ENCODE results near the gene DOK6. TPM values are rescaled to one million over a fixed set of nuclear protein-coding genes. Genes with fewer than 3 reads are reported as not detected.

Gene DOK6
- total and polyA plus RNA-seq, 10 of the 15 experiments (the other 5 are each of a cell fraction or from before 2014, with no cell fraction given) = 0.01 to 0.09 (median 0.04) TPM; not detected in 4

DNA sequence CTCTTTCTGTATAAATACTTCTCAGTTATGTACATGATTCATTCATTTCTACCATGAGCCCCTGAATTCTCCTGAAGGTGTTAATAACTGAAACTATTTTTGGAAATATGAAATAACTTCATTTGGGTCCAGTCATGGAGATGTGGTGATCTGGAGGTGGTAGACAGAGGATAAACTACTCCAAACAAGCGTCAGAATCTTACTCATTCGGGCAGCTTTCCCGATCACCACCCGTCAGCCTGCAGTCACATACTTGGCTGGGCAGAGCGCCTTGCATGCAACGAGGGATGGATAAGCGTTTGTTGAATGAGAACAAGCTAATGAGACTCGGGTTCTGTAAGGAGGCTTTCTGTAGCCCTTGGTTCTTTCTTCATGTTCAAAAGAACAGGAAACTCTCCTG, 324.3 kb downstream of the DOK6 start:
- Histone ChIP-seq H3K4me2 (ENCODE audit: control insufficient read depth, insufficient read depth) (no peak overlapping the region), H3K27me3 (replicated peaks in 1 of 2; ENCODE audit: control insufficient read depth in 2 of 2, insufficient read depth in 2 of 2, low read length in 1 of 2) (no peaks in the 10 kb centered on the region), H3K4me3 (no peak overlapping the region), H2AFZ (ENCODE audit: control insufficient read depth, low read depth, low read length) (no peak overlapping the region), H3K9ac (ENCODE audit: control insufficient read depth, insufficient read depth, low read length) (no peak overlapping the region), H3K79me2 (ENCODE audit: control insufficient read depth, insufficient read depth, low read length) (no peaks in the 10 kb centered on the region), H3K36me3 (ENCODE audit: control insufficient read depth in 2 of 2, insufficient read depth in 2 of 2, low read length in 1 of 2) (no peaks in the 10 kb centered on the region), H3K27ac (ENCODE audit: control insufficient read depth, insufficient read depth) (no peak overlapping the region), H4K20me1 (ENCODE audit: control insufficient read depth, insufficient read depth) (no peaks in the 10 kb centered on the region), H3K4me1 (ENCODE audit: control insufficient read depth, insufficient read depth, low read length) (no peaks in the 10 kb centered on the region), H3K9me3 (replicated peaks; ENCODE audit: control insufficient read depth, insufficient read depth, low read length) (no peaks in the 10 kb centered on the region)
- RAD21 ChIA-PET (ENCODE audit: unreplicated experiment) = no interaction called here
- POLR2A ChIA-PET = no interaction called here
- SMC1A ChIA-PET (ENCODE audit: uncharacterized antibody, unreplicated experiment) = no interaction called here
- intact Hi-C loops (cut with micrococcal nuclease; ENCODE audit: unreplicated experiment) = no loop called here
- DNase-seq (ENCODE audit: low read depth, low spot score) (no peak), FAIRE-seq (no peak), ATAC-seq (no peak)
- TF ChIP-seq ATF7 (IDR thresholded peaks at IDR 0.05; ENCODE audit: low read depth) = no peak
- TF ChIP-seq ZNF622 (IDR thresholded peaks at IDR 0.05) = no peak
- TF ChIP-seq, protein P1, sequence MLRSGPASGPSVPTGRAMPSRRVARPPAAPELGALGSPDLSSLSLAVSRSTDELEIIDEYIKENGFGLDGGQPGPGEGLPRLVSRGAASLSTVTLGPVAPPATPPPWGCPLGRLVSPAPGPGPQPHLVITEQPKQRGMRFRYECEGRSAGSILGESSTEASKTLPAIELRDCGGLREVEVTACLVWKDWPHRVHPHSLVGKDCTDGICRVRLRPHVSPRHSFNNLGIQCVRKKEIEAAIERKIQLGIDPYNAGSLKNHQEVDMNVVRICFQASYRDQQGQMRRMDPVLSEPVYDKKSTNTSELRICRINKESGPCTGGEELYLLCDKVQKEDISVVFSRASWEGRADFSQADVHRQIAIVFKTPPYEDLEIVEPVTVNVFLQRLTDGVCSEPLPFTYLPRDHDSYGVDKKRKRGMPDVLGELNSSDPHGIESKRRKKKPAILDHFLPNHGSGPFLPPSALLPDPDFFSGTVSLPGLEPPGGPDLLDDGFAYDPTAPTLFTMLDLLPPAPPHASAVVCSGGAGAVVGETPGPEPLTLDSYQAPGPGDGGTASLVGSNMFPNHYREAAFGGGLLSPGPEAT (IDR thresholded peaks at IDR 0.05; ENCODE audit: low read depth) = no peak
- TF ChIP-seq, protein P2, sequence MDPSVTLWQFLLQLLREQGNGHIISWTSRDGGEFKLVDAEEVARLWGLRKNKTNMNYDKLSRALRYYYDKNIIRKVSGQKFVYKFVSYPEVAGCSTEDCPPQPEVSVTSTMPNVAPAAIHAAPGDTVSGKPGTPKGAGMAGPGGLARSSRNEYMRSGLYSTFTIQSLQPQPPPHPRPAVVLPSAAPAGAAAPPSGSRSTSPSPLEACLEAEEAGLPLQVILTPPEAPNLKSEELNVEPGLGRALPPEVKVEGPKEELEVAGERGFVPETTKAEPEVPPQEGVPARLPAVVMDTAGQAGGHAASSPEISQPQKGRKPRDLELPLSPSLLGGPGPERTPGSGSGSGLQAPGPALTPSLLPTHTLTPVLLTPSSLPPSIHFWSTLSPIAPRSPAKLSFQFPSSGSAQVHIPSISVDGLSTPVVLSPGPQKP (IDR thresholded peaks at IDR 0.05; ENCODE audit: low read depth, low read length) = no peak
- in situ Hi-C loops (cut with MboI) = no loop called here
- no TSS peak for BruUV-seq (replicated peaks)
- 30% methylated on average over 8 of the region's 8 CpGs for WGBS (ENCODE audit: insufficient coverage, insufficient replicate concordance, low lambda C conversion rate, missing lambda C conversion rate)
- CTCF ChIA-PET = no interaction called here

DNA sequence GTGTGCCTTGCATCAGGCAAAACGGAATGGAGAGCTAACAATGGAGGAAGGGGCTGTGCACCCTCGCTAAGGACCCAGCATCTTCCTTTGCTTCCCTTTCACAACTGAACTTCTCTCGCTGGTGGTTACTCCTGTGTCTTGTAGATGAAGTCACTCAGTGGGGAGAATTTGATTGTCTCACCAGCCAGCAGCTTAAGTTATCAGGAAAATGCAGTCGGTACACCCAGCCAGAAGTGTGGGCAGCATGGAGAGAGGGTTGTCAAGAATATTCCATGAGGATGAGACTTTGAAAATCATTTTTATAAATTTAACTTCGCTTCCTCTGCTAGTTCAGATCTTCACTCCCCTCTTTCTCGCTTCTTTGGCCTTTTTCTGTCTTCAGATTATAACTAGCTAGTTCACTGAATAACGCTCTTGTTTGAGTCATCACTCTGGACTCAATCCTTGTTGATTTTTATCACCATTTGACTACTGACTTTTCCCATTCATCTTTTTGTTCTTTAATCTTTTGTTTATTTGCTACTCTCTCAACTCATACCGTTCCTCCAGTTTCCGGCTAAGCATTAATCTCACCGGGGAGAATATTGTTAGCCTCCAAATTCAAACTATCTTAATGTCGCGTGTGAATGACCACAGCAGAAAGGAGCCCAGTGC, 325.3 kb downstream of the DOK6 start:
- CTCF ChIA-PET = no interaction called here
- no peaks in the 10 kb centered on the region for H3K79me2 ChIP-seq (ENCODE audit: control insufficient read depth, insufficient read depth, low read length)
- DNase-seq (ENCODE audit: low read depth, low spot score) (no peak), ATAC-seq (no peak), FAIRE-seq (no peak)
- no peak overlapping the region for H3K4me2 ChIP-seq (ENCODE audit: control insufficient read depth, insufficient read depth)
- RAD21 ChIA-PET (ENCODE audit: unreplicated experiment) = no interaction called here
- in situ Hi-C loops (cut with MboI) = no loop called here
- H3K4me1 ChIP-seq (ENCODE audit: control insufficient read depth, insufficient read depth, low read length) = no peaks in the 10 kb centered on the region
- 46% methylated on average over 12 of the region's 12 CpGs for WGBS (ENCODE audit: insufficient coverage, insufficient replicate concordance, low lambda C conversion rate, missing lambda C conversion rate)
- no peak overlapping the region for H3K27ac ChIP-seq (ENCODE audit: control insufficient read depth, insufficient read depth)
- H3K4me3 ChIP-seq = no peak overlapping the region
- SMC1A ChIA-PET (ENCODE audit: uncharacterized antibody, unreplicated experiment) = no interaction called here
- POLR2A ChIA-PET = no interaction called here
- H3K9ac ChIP-seq (ENCODE audit: control insufficient read depth, insufficient read depth, low read length) = no peak overlapping the region
- no peaks in the 10 kb centered on the region for H3K27me3 ChIP-seq (replicated peaks in 1 of 2; ENCODE audit: control insufficient read depth in 2 of 2, insufficient read depth in 2 of 2, low read length in 1 of 2)
- H3K9me3 ChIP-seq (replicated peaks; ENCODE audit: control insufficient read depth, insufficient read depth, low read length) = no peaks in the 10 kb centered on the region
- H2AFZ ChIP-seq (ENCODE audit: control insufficient read depth, low read depth, low read length) = no peak overlapping the region
- H4K20me1 ChIP-seq (ENCODE audit: control insufficient read depth, insufficient read depth) = no peaks in the 10 kb centered on the region
- no TSS peak for BruUV-seq (replicated peaks)
- no peaks in the 10 kb centered on the region for H3K36me3 ChIP-seq (ENCODE audit: control insufficient read depth in 2 of 2, insufficient read depth in 2 of 2, low read length in 1 of 2)
- intact Hi-C loops (cut with micrococcal nuclease; ENCODE audit: unreplicated experiment) = no loop called here
- TF ChIP-seq TARDBP (IDR thresholded peaks at IDR 0.05; ENCODE audit: borderline replicate concordance) (no peak), KAT2A (conservative IDR thresholded peaks at IDR 0.05; ENCODE audit: control insufficient read depth, low read depth, low read length) (no peak), JUNB (IDR thresholded peaks at IDR 0.05) (no peak), BCL11A (IDR thresholded peaks at IDR 0.05; ENCODE audit: low read depth, low read length) (no peak), NFXL1 (IDR thresholded peaks at IDR 0.05; ENCODE audit: borderline replicate concordance) (no peak)
- TF ChIP-seq, protein P3, sequence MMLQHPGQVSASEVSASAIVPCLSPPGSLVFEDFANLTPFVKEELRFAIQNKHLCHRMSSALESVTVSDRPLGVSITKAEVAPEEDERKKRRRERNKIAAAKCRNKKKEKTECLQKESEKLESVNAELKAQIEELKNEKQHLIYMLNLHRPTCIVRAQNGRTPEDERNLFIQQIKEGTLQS (IDR thresholded peaks at IDR 0.05; ENCODE audit: borderline replicate concordance, extremely low read depth, low read depth, low read length) = no peak
- TF ChIP-seq, protein P4, sequence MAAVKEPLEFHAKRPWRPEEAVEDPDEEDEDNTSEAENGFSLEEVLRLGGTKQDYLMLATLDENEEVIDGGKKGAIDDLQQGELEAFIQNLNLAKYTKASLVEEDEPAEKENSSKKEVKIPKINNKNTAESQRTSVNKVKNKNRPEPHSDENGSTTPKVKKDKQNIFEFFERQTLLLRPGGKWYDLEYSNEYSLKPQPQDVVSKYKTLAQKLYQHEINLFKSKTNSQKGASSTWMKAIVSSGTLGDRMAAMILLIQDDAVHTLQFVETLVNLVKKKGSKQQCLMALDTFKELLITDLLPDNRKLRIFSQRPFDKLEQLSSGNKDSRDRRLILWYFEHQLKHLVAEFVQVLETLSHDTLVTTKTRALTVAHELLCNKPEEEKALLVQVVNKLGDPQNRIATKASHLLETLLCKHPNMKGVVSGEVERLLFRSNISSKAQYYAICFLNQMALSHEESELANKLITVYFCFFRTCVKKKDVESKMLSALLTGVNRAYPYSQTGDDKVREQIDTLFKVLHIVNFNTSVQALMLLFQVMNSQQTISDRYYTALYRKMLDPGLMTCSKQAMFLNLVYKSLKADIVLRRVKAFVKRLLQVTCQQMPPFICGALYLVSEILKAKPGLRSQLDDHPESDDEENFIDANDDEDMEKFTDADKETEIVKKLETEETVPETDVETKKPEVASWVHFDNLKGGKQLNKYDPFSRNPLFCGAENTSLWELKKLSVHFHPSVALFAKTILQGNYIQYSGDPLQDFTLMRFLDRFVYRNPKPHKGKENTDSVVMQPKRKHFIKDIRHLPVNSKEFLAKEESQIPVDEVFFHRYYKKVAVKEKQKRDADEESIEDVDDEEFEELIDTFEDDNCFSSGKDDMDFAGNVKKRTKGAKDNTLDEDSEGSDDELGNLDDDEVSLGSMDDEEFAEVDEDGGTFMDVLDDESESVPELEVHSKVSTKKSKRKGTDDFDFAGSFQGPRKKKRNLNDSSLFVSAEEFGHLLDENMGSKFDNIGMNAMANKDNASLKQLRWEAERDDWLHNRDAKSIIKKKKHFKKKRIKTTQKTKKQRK (IDR thresholded peaks at IDR 0.05; ENCODE audit: low read depth, low read length) = no peak
